HepG2 (cell line): ENCODE measurements around the gene ANKRD27. TPM values are rescaled to one million over a fixed set of nuclear protein-coding genes. Genes with fewer than 3 reads are reported as not detected.
"Not testable (repeated sequence)": the region's sequence is repeated elsewhere in the genome, so short reads cannot be mapped to it uniquely, and the experiment has no call there.

Source experiments
- ATAC-seq: fragments of 200-7000 bp; cut with Tn5 transposase; 3 replicates; pipeline ENCODE4 v1.9.1; 2020; ENCODE audit warnings: mild to moderate bottlenecking, moderate library complexity
- BruUV-seq: library from RNA; stranded (reverse); fragments of 400-500 nt; replicated peaks from 2 replicates; lab custom pipeline; 2021; lab: Mats Ljungman, UMichigan
- CTCF ChIA-PET: fragments of 300-600 bp; formaldehyde crosslinking; extraction: SDS; loops from one replicate; lab custom pipeline; 2021; ENCODE audit warnings: low total read pairs, inconsistent platforms, low intra/inter-chr PET ratio; lab: Yijun Ruan, JAX
- POLR2A ChIA-PET: fragments of 350-600 bp; sonication (Branson Sonifier 250); formaldehyde crosslinking; loops from one replicate; lab custom pipeline; 2020; ENCODE audit warnings: antibody characterized with exemption, inconsistent platforms; lab: Yijun Ruan, JAX
- DNase-seq: peaks from one replicate; pipeline ENCODE4 v3.0.0-alpha.2; 2015; ENCODE audit warnings: low spot score
- FAIRE-seq: peaks from 3 replicates; lab custom pipeline; 2011; peaks lifted over from hg19 to GRCh38; lab: Jason Lieb, UNC
- H2AFZ ChIP-seq: one replicate; pipeline ENCODE4 v1.6.1; 2011; ENCODE audit warnings: low read length, inconsistent platforms
- H3K27ac ChIP-seq: fragments of 300-600 bp; 3 replicates; pipeline ENCODE4 v1.8.0; 2011; ENCODE audit warnings: mixed run types, mild to moderate bottlenecking, mixed read lengths, low read length, inconsistent platforms; ENCODE audit not compliant: insufficient read depth; ENCODE audit errors: extremely low read length
- H3K27me3 ChIP-seq, 2 experiments: fragments of 200-600 bp in 1 of 2; 2 replicates in 1 of 2; 3 replicates in 1 of 2; pipeline versions ENCODE4 v1.6.0 to v1.8.0; 2011; ENCODE audit warnings: low read length in 2 of 2, mild to moderate bottlenecking in 2 of 2, moderate library complexity in 2 of 2, inconsistent platforms in 1 of 2; ENCODE audit not compliant: insufficient read depth in 2 of 2, control insufficient read depth in 1 of 2
- H3K36me3 ChIP-seq, 2 experiments: fragments of 200-600 bp in 1 of 2; replicated peaks in 1 of 2; 2 replicates in 1 of 2; 3 replicates in 1 of 2; pipeline versions ENCODE4 v1.5.1 to v1.8.0; 2011; ENCODE audit warnings: low read length in 2 of 2, inconsistent platforms in 1 of 2; ENCODE audit not compliant: insufficient read depth in 2 of 2, control insufficient read depth in 1 of 2
- H3K4me1 ChIP-seq: 2 replicates; pipeline ENCODE4 v1.5.1; 2012; ENCODE audit warnings: low read length, inconsistent platforms; ENCODE audit not compliant: insufficient read depth
- H3K4me2 ChIP-seq: 2 replicates; pipeline ENCODE4 v1.6.0; 2011; ENCODE audit warnings: low read depth, low read length, inconsistent platforms
- H3K4me3 ChIP-seq, 3 experiments: fragments of 200-600 bp in 1 of 3; sonication (generic), shearing (Covaris generic) in 1 of 3; replicated peaks in 1 of 3; 2 replicates each; pipeline ENCODE4 v1.5.1; 2011 to 2016; ENCODE audit warnings: low read length in 3 of 3, inconsistent platforms in 2 of 3, low read depth in 2 of 3, mild to moderate bottlenecking in 2 of 3, control low read depth in 1 of 3, mixed read lengths in 1 of 3; ENCODE audit not compliant: insufficient read depth in 1 of 3
- H3K79me2 ChIP-seq: one replicate; pipeline ENCODE4 v1.6.1; 2011; ENCODE audit warnings: low read length, inconsistent platforms; ENCODE audit not compliant: insufficient read depth
- H3K9ac ChIP-seq: 2 replicates; pipeline ENCODE4 v1.6.0; 2011; ENCODE audit warnings: mild to moderate bottlenecking, low read depth, low read length, inconsistent platforms; ENCODE audit not compliant: insufficient read depth
- H3K9me3 ChIP-seq: 2 replicates; pipeline ENCODE4 v1.5.1; 2012; ENCODE audit warnings: mild to moderate bottlenecking, low read length
- H4K20me1 ChIP-seq: 2 replicates; pipeline ENCODE4 v1.6.0; 2011; ENCODE audit warnings: inconsistent platforms, mild to moderate bottlenecking, low read length, moderate library complexity; ENCODE audit not compliant: insufficient read depth
- ATF3 ChIP-seq: sonication (generic); formaldehyde crosslinking; IDR thresholded peaks from 2 replicates; pipeline ENCODE4 v1.4.0; 2020; ENCODE audit warnings: missing genetic modification reagents
- ATF4 ChIP-seq, 2 experiments: fragments of 450-650 bp in 1 of 2; sonication (generic) in 1 of 2; formaldehyde crosslinking; IDR thresholded peaks; 2 replicates each; pipeline versions ENCODE4 v1.5.0 to v1.8.0; 2020 to 2022; ENCODE audit warnings: mild to moderate bottlenecking in 1 of 2, missing genetic modification reagents in 1 of 2
- CEBPB ChIP-seq: IDR thresholded peaks from 2 replicates; pipeline ENCODE4 v1.6.1; 2011; ENCODE audit warnings: low read depth, low read length, improper control_type of control experiment, borderline replicate concordance
- CEBPG ChIP-seq: IDR thresholded peaks from 2 replicates; pipeline ENCODE4 v1.6.1; 2016
- GATAD2A ChIP-seq: IDR thresholded peaks from 2 replicates; pipeline ENCODE4 v1.6.1; 2016
- HNF4A ChIP-seq: sonication (generic); formaldehyde crosslinking; IDR thresholded peaks from 2 replicates; pipeline ENCODE4 v1.4.0; 2020; ENCODE audit warnings: missing genetic modification reagents
- RARA ChIP-seq: IDR thresholded peaks from 2 replicates; pipeline ENCODE4 v1.6.1; 2016; ENCODE audit warnings: missing genetic modification reagents, missing compliant biosample characterization
- ZNF644 ChIP-seq: IDR thresholded peaks from 2 replicates; pipeline ENCODE4 v1.6.1; 2016; ENCODE audit warnings: low read depth
- WGBS: methylation state at CpG from one replicate; pipeline ENCODE4 v1.1.6; 2017; ENCODE audit warnings: low lambda C conversion rate; 5-methylcytosine and 5-hydroxymethylcytosine counted together
- in situ Hi-C: cut with HindIII; loops from 2 replicates; pipeline ENCODE4 v1.10.0; 2017; ENCODE audit warnings: low pct_unique_long_range_greater_than_20kb; ENCODE audit not compliant: extremely low pct_ligation_motif_present
- intact Hi-C: fragments of 100-400 bp; cut with micrococcal nuclease; formaldehyde crosslinking; loops from one replicate; pipeline ENCODE4 v1.10.0; 2022; ENCODE audit not compliant: unreplicated experiment
- polyA plus RNA-seq, 8 experiments: library from polyadenylated mRNA; depleted of rRNA in 3 of 8; stranded (reverse) in 7 of 8; unstranded in 1 of 8; fragments of >200 nt; fragmentation: Illumina TruSeq in 4 of 8; extraction: Trizol in 4 of 8; gene quantifications; 2 replicates each; pipeline versions ENCODE4 v1.2.1 to v1.2.3, GENCODE V29; 2011 to 2016; ENCODE audit warnings: low read depth in 4 of 8, missing spikeins in 1 of 8, mixed read lengths in 1 of 8; ENCODE audit not compliant: insufficient read depth in 1 of 8
- total RNA-seq, 5 experiments: library from RNA; depleted of rRNA; stranded (reverse); fragments of >200 nt; fragmentation: Illumina TruSeq; extraction: Trizol; gene quantifications; 2 replicates each; pipeline ENCODE4 v1.2.3, GENCODE V29; 2016; ENCODE audit warnings: low read depth in 1 of 5

The ANKRD27 gene
- total and polyA plus RNA-seq, 2 of the 13 experiments (the other 11 are each of a cell fraction or from before 2014, with no cell fraction given), result 22.2 to 23.7 TPM

- CTCF ChIA-PET, FAIRE-seq, H2AFZ ChIP-seq, POLR2A ChIA-PET, H3K9ac ChIP-seq: not testable (repeated sequence)
- peaks cover 45% of the 10 kb centered on the region for H3K4me1 ChIP-seq
- 0 out of 2 replicates have a peak, but pooled peaks have one; percentile 25 for TF ChIP-seq ATF3 (CRISPR knock-in tag)
- TF ChIP-seq CEBPB, result peak; percentile 77; the same call in 1 of the 2 replicates
- TF ChIP-seq ZNF644 (CRISPR knock-in tag), result peak; percentile 69
- TF ChIP-seq GATAD2A (CRISPR knock-in tag), result 0 out of 2 replicates have a peak, but pooled peaks have one; percentile 27
- TF ChIP-seq CEBPG, result peak; percentile 82
- peak in 1 of 2 experiments; percentile 89; a peak in 2 of 4 replicates for TF ChIP-seq ATF4 (CRISPR knock-in tag; IDR thresholded peaks at IDR 0.05)
- TF ChIP-seq HNF4A, result peak; percentile 52
- TF ChIP-seq RARA (CRISPR knock-in tag), result peak; percentile 29; the same call in 1 of the 2 replicates
- TF ChIP-seq, all 625 proteins: peak for 8; not testable (repeated sequence) for 617
- in situ Hi-C loops, result loop anchor here (10.0 to 25.0 kb wide), 2 partner anchors 278 to 441 kb away; partner anchors contain the start of genes CEP89, FAAP24 and WDR88
- H3K27ac ChIP-seq, intact Hi-C loops, ATAC-seq, H3K4me2 ChIP-seq, H3K9me3 ChIP-seq, H3K36me3 ChIP-seq, DNase-seq, H3K27me3 ChIP-seq, BruUV-seq, H3K4me3 ChIP-seq: not testable (repeated sequence)
- Histone ChIP-seq H4K20me1 (peaks cover 20% of the 10 kb centered on the region), H3K79me2 (peaks cover 11% of the 10 kb centered on the region)
- 42% methylated on average over 2 of the region's 3 CpGs for WGBS
Measured at GRCh38 chr19:32696771-32697170, 21.8 kb upstream of the ANKRD27 start.

GRCh38 chr19:32695506-32695905, 20.5 kb upstream of the ANKRD27 start:
- H3K27ac ChIP-seq, H3K4me2 ChIP-seq, CTCF ChIA-PET, H3K4me3 ChIP-seq, DNase-seq, FAIRE-seq, H3K9ac ChIP-seq, H3K27me3 ChIP-seq, intact Hi-C loops, H2AFZ ChIP-seq, ATAC-seq, H3K36me3 ChIP-seq, H3K9me3 ChIP-seq, BruUV-seq, POLR2A ChIA-PET: not testable (repeated sequence)
- WGBS, result 93% methylated on average over 6 of the region's 6 CpGs
- in situ Hi-C loops, result loop anchor here (10.0 to 25.0 kb wide), 2 partner anchors 279 to 442 kb away; partner anchors contain the start of genes CEP89, FAAP24 and WDR88
- Histone ChIP-seq H3K4me1 (peaks cover 56% of the 10 kb centered on the region), H3K79me2 (peaks cover 11% of the 10 kb centered on the region), H4K20me1 (peaks cover 13% of the 10 kb centered on the region)

GRCh38 chr19:32694851-32695250, 19.9 kb upstream of the ANKRD27 start:
- ATAC-seq, H3K4me3 ChIP-seq, CTCF ChIA-PET, FAIRE-seq, H3K27me3 ChIP-seq, H2AFZ ChIP-seq, H3K9me3 ChIP-seq, H3K36me3 ChIP-seq, POLR2A ChIA-PET, H3K27ac ChIP-seq, H3K9ac ChIP-seq, BruUV-seq, DNase-seq: not testable (repeated sequence)
- in situ Hi-C loops, result loop anchor here (10.0 to 25.0 kb wide), 2 partner anchors 280 to 442 kb away; partner anchors contain the start of genes CEP89, FAAP24 and WDR88
- Histone ChIP-seq H3K79me2 (peaks cover 11% of the 10 kb centered on the region), H3K4me1 (peaks cover 62% of the 10 kb centered on the region), H4K20me1 (peaks cover 11% of the 10 kb centered on the region), H3K4me2 (peak overlapping the region; percentile 91; the same call in 1 of the 2 replicates)
- WGBS, result 93% methylated on average over 2 of the region's 2 CpGs
- intact Hi-C loops, result loop anchor here (5.0 kb wide), 1 partner anchor 282 kb away; no protein-coding TSS in a partner anchor
